ENCODE data around the gene FOCAD.

Gene FOCAD

GRCh38 chr9:21042466-21042865 lies 358.4 kb downstream of the FOCAD start:
- TF ChIP-seq MAX (IDR thresholded peaks at IDR 0.05) = no peak
- TF ChIP-seq EGR1 (IDR thresholded peaks at IDR 0.05) = no peak
- TF ChIP-seq FOXM1 (IDR thresholded peaks at IDR 0.05; ENCODE audit: borderline replicate concordance, low read depth) = no peak
- no peak for TF ChIP-seq USF1 (IDR thresholded peaks at IDR 0.05)

GRCh38 chr9:21043841-21044240 lies 359.8 kb downstream of the FOCAD start:
- TF ChIP-seq FOXM1 (IDR thresholded peaks at IDR 0.05; ENCODE audit: borderline replicate concordance, low read depth) = no peak
- TF ChIP-seq EGR1 (IDR thresholded peaks at IDR 0.05) = no peak
- no peak for TF ChIP-seq NFIC (IDR thresholded peaks at IDR 0.05)
- TF ChIP-seq RAD21 (IDR thresholded peaks at IDR 0.05; ENCODE audit: low read depth) = no peak
- TF ChIP-seq USF1 (IDR thresholded peaks at IDR 0.05) = no peak
- no peak for TF ChIP-seq TEAD4 (IDR thresholded peaks at IDR 0.05)
- TF ChIP-seq MAX (IDR thresholded peaks at IDR 0.05) = no peak
- no peak for TF ChIP-seq TCF12 (IDR thresholded peaks at IDR 0.05; ENCODE audit: low read depth)
- TF ChIP-seq ZBTB7A (IDR thresholded peaks at IDR 0.05; ENCODE audit: low read depth) = no peak
- TF ChIP-seq CREB1 (IDR thresholded peaks at IDR 0.05; ENCODE audit: low read depth) = no peak
- TF ChIP-seq EP300 (IDR thresholded peaks at IDR 0.05; ENCODE audit: borderline replicate concordance) = no peak
- TF ChIP-seq REST (IDR thresholded peaks at IDR 0.05; ENCODE audit: low read depth) = no peak
- no peak for TF ChIP-seq YY1 (IDR thresholded peaks at IDR 0.05; ENCODE audit: low read depth)
- no peak for TF ChIP-seq CEBPB (IDR thresholded peaks at IDR 0.05)
- no peak for TF ChIP-seq TAF1 (IDR thresholded peaks at IDR 0.05; ENCODE audit: low read depth)

Data from Ishikawa (cell line).